Neural progenitor cell (in vitro differentiated cells): ENCODE measurements around the gene SLC26A8.

Experiments used
- CTCF ChIP-seq: fragments of 200-600 bp; sonication (generic); IDR thresholded peaks from 2 replicates; pipeline ENCODE4 v1.5.1; 2017; ENCODE audit warnings: antibody characterized with exemption, mild to moderate bottlenecking
- EZH2 ChIP-seq: fragments of 200-600 bp; sonication (generic); IDR thresholded peaks from 2 replicates; pipeline ENCODE4 v1.6.1; 2017; ENCODE audit warnings: antibody characterized with exemption, mild to moderate bottlenecking, moderate library complexity
- EZH2phosphoT487 ChIP-seq: fragments of 200-600 bp; sonication (generic); IDR thresholded peaks from 2 replicates; pipeline ENCODE4 v1.6.1; 2017; ENCODE audit warnings: antibody characterized with exemption

GRCh38 chr6:36050947-36051710, 26.7 kb upstream of the SLC26A8 start:
- TF ChIP-seq CTCF, result no peak
- no peak for TF ChIP-seq EZH2
- no peak for TF ChIP-seq EZH2phosphoT487
